AML-193 (cell line): ENCODE measurements around the gene RABEPK.
"Not testable (repeated sequence)": the region's sequence is repeated elsewhere in the genome, so short reads cannot be mapped to it uniquely, and the experiment has no call there.

Experiments
- DNase-seq, 2 experiments: peaks; one replicate each; lab custom pipeline; 2025; lab: John Stamatoyannopoulos, UW

The RABEPK gene, protein sequence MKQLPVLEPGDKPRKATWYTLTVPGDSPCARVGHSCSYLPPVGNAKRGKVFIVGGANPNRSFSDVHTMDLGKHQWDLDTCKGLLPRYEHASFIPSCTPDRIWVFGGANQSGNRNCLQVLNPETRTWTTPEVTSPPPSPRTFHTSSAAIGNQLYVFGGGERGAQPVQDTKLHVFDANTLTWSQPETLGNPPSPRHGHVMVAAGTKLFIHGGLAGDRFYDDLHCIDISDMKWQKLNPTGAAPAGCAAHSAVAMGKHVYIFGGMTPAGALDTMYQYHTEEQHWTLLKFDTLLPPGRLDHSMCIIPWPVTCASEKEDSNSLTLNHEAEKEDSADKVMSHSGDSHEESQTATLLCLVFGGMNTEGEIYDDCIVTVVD

DNA sequence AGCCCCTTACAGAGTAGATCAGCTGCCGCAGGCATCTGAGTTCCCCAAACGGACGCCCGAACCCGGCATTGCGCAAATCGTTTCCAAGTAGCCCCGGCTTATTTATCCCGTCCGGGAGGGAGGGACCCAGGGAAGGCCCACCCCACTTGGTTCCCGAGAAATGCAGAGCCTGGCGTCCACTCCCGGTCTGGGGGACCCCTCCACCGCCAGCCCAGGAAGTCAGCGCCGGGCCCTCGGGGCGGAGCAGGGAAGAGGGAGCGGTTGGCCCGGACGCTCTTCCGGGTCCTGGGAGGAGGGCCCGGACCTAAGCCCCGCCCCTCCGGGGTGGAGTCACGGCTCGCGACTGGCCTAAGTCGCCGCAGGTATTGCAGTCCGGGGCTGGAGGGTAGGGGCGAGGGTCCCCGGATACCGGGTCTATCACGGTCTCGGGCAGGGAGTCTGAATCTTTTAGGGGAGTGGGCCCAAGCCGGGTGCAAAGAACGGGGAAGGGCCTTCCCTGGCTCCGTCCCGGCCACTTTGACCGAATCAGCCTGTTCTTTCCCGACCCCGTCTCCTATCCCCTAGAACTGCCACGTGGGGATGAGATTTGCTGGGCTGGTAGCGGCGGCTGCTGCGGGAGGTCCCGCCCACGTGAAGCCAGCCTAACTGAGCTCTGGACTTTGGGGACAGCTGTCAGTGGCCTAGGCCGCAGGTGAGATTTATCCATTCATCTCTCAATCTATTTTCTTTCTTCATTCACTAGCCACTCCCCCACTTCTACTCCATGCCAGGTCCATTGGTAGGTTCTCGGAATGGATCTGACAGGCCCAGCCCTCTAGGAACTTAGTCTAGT lies at the start of gene RABEPK:
Gene RABEPK (plus strand): TSS at position 327 of the 832 bp plus-strand sequence. CDS start 2,472 bp downstream, outside the sequence.
- DNase-seq = peak; percentile 88 to 89

DNA sequence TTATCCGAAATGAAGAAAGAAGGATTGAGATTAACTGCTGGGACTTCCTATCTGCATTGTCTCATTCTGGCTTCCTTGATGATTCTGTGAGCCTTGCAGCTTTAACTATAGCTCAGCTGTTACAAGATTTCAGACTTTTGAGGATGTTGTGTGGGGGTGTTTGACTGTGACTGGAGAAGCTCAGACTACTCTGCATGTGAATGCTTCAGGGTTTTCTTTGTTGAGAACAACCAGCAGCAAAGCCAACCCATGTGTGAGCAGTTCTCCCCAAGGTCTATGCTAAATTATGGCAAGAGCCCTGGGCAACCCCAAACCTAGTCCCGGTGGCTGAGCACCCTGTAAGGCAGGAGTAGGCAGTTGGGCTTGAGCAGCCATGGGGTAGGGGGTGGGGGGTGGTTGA lies 48.6 kb upstream of the RABEPK start:
- DNase-seq = no peak

DNA sequence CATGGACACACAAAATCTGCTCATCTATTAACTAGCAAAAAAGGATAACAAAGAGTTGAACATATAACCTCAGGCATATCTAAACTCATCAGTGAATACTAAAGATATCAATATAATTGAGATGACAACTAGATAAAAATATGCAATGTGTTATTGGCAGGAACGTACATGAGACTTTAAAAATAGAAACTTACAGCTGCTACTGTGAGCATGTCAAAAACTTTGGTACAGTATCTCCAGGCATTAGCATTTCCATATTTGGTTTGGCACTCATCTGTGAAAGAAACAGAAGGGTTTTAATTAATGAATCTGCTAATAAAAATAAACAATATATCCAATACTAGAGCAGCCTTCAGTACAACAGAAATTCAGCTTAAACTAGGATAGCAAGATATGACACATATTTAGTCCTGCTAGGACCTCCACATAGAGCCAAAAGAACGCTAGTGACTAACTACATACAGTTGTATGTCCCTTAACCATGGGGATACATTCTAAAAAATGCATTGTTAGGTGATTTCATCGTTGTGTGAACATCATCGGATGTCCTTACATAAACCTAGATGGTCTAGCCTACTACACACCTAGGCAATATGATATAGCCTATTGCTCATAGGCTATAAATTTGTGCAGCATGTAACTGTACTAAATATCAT lies 46.5 kb upstream of the RABEPK start:
- DNase-seq = no peak

DNA sequence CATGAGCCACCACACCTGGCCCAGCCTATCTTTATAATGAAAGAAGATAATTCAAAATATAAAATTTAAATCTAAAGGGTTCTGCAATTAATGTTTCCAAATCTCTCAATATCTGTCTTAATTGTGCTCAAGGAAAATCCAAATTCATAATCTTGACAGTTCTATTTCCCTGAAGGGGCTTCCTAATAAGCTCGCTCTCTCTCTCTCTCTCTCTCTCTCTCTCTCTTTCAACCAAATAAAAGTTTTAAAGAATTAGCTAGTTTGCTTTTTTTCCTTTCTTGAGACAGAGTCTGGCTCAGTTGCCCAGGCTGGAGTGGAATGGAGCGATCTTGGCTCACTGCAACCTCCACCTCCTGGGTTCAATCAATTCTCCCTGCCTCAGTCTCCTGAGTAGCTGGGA lies 43.8 kb upstream of the RABEPK start:
- DNase-seq = no peak

DNA sequence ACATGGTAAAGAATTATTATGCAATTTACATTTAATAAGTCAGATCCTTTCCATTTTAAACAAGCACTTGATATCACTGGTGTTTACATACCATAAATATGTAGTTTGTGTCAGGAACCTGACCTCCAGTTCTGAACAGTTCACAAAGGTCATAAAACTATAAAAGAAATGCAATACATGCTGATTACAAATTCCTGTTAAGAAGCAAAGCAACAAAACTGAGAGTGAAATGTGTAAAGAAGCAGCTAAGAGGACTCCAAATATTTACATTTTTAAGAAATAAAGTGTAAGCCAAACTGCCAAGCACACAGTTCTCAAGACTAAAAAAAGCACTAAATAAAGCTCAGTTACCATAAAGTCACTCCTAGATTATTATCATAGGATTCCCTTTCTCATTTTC lies 39.6 kb upstream of the RABEPK start:
- DNase-seq = no peak

DNA sequence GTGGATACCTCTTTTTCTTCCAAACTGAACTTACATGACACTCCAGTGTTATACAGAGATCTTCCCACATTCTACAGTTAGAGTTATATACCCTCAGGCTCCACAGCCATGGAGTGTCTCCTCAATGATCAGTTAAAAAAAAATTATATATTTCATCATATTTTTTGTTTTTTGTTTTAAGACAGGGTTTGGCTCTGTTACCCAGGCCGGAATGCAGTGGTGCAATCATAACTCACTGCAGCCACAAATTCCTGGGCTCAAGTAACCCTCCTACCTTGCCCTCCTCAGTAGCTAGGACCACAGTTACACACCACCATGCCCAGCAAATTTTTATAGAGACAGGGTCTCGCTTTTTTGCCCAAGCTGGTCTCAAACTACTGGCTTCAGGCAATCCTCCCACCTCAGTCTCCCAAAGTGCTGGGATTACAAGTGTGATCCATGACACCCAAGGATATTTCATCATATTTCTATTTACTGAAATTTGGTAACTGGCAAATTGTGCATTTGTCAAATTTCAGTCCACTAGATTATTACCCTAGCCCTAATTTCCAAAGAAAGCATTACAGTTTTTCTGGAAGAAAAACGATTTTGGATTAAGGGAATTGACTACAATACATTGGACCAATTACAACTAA lies 38.9 kb upstream of the RABEPK start:
- DNase-seq = no peak

DNA sequence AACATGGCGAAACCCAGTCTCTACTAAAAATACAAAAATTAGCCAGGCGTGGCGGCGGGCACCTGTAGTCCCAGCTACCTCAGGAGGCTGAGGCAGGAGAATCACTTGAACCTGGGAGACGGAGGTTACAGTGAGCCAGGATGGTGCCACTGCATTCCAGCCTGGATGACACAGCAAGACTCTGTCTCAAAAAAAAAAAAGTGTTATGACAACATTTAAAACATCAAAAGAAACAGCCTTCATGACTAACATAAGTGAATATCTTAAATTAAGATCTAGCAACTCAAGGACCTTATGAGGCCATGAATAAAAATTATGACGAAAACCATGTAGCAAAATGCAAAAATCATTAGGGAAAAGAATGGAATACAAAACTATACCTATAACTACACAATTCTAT lies 37.5 kb upstream of the RABEPK start:
- DNase-seq = not testable (repeated sequence)

DNA sequence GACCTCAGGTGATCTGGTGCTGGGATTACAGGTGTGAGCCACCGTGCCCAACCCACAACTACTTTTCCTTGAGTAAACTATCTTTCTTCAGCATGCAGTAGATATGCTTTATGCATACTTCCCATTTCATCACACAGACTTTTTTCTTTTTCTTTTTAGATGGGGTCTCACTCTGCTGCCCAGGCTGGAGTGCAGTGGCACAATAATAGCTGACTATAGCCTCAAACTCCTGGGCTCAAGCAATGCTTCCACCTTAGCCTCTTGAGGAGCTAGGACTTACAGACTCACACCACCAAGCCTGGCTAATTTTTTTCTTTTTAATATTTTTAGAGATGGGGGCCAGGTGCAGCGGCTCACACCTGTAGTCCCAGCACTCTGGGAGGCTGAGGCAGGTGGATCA lies 33.6 kb upstream of the RABEPK start:
- DNase-seq = no peak

DNA sequence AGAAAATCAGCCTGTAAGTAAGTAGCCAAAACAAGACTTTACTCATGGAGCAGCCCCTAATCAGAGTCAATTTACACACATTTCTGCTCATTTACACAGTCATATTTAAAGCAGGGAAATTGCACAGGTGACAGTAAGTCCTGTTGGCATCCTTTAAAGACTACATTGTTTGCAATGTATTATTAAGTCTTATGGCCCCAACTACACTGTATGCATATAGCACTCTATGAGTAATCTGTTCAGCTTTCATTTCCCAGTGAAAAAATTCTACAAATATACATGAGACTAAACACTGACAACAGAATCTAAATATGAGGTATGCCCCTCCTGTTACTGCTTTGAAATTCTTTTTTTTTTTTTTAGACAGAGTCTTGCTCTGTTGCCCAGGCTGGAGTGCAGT lies 30.4 kb upstream of the RABEPK start:
- DNase-seq = no peak

DNA sequence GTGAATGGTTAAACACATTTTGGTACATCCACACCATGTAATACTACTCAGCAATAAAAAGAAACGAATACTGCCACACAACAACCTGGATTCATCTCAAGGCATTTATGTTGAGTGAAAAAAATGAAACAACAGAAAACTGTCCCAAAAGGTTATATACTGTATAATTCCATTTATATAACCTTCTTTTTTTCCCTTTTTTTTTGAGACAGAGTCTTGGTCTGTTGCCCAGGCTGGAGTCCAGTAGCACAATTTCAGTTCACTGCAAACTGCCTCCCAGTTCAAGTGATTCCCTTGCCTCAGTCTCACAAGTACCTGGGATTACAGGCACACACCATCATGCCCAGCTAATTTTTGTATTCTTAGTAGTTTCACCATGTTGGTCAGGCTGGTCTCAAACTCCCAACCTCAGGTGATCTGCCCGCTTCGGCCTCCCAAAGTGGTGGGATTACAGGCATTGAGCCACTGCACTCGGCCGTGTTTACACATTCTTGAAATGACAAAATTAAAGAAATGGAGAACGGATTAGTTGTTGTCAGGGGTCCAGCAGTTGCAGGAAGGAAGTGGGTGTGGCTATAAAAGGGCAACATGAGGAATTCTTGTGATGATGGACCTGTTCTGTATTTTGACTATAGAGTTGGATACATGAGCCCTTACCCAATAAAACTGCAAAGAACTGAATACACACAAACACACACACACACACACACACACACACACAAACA lies 28.1 kb upstream of the RABEPK start:
- no peak for DNase-seq

DNA sequence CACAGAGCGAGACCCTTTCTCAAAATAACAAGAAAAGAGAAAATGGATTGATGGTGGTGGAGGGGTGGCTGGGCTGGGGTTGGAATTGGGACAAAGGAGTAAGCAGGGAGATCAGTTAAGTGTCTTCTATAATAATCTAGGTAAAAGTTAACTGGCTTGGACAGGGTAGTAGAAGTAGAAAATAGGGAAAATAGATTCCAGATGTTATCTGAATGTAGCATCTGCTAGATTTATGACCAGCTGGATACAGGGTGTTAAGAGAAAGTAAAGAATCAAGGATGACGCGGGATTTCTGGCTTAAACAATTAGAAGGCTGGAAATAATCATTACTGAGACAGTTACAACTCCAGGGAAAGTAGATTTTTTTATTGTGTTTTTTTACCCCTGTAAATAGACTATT lies 23.7 kb upstream of the RABEPK start:
- no peak for DNase-seq

DNA sequence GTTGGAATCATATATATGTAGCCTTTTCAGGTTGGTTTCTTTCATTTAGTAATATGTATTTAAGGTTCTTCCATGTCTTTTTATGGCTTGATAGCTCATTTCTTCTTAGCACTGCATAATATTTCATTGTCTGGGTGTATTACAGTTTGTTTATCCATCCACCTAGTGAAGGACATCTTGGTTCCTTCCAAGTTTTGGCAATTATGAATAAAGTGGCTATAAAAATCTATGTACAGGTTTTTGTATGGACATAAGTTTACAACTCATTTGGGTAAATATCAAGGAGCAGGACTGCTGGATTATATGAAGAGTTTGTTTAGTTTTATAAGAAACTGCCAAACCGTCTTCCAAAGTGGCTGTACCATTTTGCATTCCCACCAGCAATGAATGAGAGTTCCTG lies 22.5 kb upstream of the RABEPK start:
- no peak for DNase-seq

DNA sequence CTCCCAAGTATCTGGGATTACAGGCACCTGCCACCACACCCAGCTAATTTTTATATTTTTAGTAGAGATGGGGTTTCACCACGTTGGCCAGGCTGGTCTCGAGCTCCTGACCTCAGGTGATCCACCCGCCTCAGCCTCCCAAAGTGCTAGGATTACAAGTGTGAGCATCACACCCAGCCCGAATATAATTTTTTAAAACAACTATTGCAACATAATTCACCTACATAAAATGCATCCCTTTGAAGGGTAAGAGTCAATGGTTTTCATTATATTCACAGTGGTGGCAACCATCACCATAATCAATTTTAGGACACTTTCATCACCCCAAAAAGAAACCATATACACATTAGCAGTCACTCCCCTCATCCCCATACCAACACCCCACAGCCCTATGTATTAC lies 20.6 kb upstream of the RABEPK start:
- not testable (repeated sequence) for DNase-seq

DNA sequence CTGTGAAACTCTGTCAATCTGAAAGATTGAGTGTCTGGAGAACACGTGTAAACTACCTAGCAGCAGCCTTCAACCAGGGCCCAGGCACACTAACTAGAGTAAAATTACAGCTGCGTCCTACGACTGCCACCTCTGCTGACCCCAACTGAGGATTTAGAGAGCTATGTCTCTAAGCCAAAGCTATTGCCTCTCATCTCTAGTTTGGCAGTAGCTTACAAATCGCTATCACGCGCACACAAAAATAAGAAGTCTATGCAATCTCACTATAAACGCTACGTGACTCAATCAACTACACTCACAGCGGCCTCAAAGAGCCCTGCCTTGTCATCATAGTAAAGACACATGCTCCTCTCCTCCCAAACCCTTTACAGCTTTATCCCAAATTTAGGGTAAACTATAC lies 19.5 kb upstream of the RABEPK start:
- no peak for DNase-seq

DNA sequence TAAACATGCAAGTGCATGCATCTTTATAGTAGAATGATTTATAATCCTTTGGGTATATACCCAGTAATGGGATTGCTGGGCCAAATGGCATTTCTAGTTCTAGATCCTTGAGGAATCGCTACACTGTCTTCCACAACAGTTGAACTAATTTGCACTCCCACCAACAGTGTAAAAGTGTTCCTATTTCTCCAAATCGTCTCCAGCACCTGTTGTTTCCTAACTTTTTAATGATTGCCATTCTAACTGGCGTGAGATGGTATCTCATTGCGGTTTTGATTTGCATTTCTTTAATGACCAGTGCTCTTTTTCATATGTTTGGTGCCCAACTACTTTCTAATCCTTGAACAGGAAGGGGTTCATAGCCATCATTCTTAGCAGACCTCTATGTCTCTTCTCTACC lies 18.6 kb upstream of the RABEPK start:
- DNase-seq = not testable (repeated sequence)

DNA sequence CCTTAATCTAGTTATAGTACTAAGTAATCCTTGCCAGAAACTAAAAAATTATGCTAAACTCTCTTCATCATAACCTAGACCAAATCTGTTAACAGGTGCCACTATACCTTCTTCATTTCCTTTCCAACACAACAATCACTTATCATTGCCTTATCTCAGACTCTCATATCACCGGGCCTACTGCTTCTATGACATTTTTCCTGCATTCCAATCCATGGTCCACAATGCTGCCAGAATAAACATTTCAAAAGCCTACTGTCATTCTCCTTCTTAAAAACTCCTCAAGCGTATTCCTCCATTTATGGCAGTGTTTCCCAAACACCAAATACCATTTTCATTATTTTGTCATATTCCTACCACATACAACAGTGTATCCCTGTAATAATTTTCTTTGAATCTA lies 17.3 kb upstream of the RABEPK start:
- no peak for DNase-seq

DNA sequence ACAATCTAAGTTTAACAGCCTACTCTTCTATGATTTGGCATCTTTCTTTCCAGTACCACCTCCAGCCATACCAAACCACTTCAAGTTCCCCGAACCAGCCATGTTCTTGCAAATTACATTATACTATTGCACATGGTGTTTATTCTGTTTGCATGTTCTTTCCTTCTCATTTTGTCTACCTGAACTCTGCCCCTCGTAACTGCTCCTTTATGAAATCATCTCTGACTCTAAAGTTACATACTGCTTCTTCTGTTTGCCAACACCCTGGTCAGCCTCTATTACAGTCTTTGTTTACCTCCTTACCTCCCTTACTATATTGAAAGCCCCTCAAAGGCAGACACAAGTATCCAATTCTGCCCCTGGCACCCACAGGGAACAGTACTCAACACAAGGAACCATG lies 16.8 kb upstream of the RABEPK start:
- no peak for DNase-seq

DNA sequence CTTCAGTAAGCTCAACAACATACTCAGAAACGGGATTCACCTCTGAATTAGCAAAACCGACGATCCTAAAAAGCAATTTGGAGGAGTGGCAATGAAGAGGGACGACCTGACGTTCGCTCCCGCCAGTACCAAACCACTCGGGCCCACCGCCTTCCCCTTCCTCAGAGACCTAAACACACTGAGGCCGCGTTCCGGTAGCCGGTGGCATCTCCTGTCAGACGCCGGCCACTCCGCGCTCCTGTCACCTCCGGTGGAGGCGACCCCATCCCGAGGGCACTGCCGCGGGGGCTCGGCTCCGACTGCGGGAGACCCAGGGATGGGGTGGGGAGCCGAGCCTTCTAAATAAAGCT lies 11.4 kb upstream of the RABEPK start:
- DNase-seq = no peak

DNA sequence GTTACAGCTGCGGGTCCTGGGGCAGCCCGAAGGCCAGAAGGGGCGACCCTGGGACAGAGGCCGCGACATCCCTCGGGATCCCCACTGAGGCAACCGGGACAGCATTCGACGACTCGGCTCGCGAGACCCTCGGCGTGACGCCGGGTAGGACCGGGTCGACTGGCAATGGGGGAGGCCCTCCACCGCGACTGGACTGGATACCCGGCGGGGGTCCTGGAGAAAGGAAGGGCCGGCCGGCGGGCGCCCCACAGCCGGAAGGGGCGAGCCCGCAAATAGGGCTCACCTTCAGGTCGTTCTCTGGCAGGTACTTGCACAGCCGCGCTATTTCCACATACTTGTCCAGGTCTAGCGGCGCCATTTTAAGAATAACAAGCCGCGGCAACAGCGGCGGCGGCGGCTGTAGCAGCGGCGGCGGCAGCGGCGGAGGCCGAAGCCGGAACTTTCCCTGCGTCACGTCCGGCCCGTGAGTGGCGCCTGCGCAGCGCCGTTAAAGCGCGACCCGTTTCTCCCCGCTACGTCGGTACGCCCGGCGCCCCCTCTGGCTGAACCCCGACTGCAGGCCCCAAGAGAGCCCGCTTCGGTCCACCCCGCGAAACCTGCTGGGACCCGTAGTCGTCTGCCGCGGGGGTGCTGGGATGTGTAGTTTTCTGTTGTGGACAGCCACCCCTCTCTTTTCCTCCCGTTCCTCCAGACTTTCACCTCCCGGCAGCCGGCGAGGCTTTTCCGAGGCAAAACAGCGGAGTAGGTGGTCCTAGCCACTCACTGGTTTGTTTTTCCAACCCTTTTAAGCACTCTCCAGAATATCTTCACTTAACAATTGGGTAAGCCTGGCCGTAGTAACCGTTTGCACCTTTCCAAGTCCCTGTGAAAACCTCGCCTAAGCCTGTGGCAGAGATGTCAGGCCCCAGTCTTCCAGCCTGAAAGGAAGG lies 10.7 kb upstream of the RABEPK start, which contains the start of gene PPP6C:
Gene PPP6C (minus strand): TSS at position 443 of the 929 bp plus-strand sequence. CDS start 85 bp downstream, at position 358.
- peak; percentile 92 to 93 for DNase-seq

DNA sequence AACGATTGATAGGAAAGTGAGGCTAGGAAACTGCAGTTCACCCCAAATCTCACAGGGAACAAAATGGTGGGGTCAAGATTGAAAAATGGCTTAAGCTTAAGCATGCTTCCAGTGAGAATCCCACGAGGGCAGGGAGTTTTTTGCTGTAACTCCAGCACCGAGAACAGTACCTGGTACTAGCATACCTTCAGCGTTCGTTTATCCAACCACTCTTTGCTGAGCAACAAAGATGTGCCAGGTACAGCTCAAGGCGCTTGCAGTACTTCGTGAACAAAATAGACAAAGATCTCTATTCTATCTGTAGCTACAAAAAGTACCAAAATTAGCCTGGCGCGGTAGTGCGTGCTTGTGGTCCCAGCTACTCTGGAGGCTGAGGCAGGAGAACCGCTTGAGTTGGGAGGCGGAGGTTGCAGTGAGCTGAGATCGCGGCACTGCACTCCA lies 10.0 kb upstream of the RABEPK start:
- no peak for DNase-seq
